ENCODE results near the gene FBLN7.

GRCh38 chr2:112164876-112165275 lies 26.7 kb downstream of the FBLN7 start:
- no peak for TF ChIP-seq CTCF (IDR thresholded peaks at IDR 0.05)
- no peak for TF ChIP-seq POLR2A (IDR thresholded peaks at IDR 0.05)

All from lower leg skin (tissue), 3 donors.